Bone marrow (tissue), 2 donors: ENCODE measurements around the gene XPO1.
A peak's percentile ranks its signal among the peaks of the same experiment; 100 is the strongest.
"Not testable (repeated sequence)": the region's sequence is repeated elsewhere in the genome, so short reads cannot be mapped to it uniquely, and the experiment has no call there.

Source experiments
- DNase-seq, 2 donors: peaks; one replicate each; lab custom pipeline; 2025; lab: John Stamatoyannopoulos, UW

XPO1 gene

DNA sequence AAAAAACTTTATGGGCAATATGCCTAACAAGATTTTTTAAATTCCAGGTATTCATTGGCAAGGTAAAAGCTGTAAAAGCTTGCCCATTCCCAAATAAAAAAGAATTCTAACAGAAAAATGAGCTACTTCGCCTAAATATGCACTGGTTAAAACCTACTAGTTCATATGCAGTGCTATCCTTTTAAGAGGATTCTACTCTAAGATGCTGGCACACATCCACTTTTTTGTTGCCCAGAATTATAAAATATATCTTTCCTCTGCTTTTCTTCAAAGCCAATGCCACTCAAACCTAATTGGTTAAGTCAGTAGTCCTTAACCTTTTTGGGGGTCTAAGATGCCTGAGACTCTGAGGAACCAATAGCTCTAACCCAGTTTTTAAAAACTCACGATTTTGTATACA, 3.2 kb downstream of the XPO1 start:
- no peak for DNase-seq

DNA sequence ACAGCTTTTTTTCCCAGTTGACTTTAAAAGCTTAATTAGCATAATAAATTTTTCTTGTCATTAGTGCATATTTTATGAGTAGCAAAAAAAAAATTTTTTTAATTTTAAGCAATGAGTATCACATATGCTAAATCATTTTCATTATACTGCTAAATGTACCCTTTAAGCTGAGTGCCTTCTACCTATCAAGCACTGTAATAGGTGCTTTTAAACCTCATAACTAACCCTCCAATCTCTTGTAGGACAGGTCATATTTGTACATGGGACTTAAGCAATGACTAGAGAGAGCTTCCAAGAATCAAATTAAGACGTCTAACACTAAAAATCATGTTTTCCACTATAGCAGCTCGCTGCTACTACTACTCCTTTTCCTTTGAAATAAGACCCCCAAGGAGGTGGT, 7.4 kb downstream of the XPO1 start:
- DNase-seq: no peak

DNA sequence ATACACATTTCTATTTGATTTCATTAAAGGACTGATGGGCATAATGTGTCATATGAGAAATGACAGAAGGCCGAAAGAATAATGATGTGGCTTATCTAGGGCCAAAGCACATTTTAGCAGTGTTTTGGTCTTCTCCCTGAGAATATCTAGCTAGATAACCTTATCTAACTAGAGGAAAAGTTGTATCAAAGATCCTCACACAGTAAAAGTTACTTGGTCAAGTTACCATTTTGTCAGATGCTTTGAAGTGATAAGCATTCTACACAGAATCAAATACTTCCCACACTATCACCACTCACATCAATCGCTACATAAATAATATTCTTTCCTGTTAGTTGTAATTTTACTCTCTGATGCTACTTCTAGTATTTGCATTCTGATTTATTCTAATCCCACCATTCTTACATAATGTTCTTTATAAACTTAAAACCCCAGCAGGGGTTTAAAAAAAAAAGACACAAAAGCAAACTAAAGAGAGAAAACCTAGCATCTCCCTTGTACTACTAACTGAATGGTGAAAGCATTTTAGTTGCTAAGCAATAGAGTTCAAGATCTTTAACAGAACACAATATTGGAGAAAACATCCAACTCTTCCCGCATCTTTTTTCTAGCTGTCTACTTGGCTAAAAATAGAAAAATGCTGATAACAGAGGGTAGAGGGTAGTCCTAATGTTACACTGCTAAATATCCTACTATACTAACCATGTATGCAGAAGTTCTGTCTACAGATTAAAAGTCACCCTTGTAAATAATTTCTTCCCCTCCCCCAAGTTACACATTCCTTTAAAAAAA, 8.0 kb downstream of the XPO1 start:
- no peak for DNase-seq

DNA sequence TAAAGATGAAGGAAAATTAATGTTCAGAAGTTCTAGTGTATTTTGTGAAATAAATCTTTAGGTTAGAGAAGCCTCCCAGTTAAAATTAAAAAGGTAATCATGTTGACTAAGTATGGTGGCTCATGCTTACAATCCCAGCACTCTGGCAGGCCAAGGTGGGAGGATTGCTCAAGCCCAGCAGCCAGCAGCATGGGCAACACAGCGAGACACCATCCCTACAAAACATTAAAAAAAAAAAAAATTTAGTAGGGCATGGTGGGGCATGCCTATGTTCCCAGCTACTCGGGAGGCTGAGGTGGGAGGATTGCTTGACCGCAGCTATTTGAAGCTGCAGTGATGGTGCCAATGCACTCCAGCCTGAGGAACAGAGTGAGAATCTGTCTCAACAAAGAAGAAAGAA, 17.9 kb downstream of the XPO1 start:
- no peak for DNase-seq

DNA sequence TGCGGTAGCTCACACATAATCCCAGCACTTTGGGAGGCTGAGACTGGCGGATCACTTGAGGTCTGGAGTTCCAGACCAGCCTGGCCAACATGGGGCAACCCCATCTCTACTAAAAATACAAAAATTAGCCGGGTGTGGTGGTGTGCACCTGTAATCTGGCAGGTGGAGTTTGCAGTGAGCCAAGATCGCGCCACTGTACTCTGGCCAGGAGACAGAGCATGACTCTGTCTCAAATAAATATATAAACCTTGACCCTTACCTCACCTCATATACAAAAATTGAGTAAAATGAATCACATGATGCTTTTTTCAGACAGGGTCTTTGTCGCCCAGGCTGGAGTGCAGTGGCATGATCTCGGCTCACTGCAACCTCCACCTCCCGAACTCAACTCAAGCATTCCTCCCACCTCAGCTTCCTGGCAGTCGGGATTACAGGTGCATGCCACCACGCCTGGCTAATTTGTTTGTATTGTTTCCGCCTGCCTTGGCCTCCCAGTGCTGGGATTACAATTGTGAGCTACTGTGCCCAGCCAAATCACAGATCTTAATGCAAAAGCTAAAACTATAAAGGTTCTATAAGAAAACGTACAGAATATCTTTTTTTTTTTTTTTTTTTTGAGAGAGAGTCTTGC, 25.3 kb downstream of the XPO1 start:
- DNase-seq: no peak

DNA sequence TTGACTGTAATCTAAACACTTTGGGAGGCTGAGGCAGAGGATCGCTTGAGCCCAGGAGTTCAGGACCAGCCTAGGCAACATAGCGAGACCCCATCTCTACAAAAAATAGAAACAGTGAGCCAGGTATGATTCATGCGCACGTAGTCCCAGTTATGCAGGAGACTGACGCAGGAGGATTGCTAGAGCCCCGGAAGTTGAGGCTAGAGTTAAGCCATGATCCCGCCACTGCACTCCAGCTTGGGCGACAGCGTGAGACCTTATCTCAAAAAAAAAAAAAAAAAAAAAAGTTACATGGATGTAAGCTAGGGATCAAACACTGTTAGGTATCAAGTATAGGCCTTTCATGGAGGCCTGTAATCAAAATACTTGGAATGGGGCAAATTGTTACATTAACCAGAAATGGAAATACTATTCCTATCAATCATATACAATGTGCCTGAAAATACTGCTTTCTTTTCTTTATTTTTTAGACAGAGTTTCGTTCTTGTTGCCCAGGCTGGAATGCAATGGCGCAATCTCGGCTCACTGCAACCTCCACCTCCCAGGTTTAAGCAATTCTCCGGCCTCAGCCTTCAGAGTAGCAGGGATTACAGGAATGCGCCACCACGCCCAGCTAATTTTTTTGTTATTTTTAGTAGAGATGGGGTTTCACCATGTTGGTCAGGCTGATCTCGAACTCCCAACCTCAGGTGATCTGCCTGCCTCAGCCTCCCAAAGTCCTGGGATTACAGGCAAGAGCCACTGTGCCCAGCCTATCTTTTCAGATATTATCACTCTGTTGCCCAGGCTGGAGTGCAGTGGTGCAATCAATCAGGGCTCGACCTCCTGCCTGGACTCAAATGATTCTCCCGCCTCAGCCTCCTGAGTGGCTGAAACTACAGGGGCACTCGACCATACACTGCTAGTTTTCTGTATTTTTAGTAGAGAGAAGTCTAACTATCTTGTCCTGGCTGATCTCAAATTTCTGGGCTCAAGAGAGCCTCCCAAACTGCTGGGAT, 27.2 kb downstream of the XPO1 start:
- DNase-seq: no peak

DNA sequence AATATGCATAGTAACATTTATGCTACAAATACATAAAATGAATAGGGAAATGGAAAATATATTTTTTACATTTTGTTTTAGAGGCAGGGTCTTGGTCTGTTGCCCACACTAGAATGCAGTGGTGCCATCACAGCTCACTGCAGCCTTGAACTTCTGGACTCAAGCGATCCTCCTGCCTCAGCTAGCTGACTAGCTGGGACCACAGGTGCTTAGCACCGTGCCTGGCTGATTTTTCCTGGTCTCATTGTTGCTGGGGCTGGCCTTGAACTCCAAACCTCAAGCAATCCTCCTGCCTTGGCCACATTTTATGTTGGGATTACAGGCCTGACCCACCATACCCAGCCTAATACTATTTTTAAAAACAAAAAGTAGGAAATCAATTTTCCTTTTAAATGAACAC, 33.2 kb downstream of the XPO1 start:
- DNase-seq: no peak

DNA sequence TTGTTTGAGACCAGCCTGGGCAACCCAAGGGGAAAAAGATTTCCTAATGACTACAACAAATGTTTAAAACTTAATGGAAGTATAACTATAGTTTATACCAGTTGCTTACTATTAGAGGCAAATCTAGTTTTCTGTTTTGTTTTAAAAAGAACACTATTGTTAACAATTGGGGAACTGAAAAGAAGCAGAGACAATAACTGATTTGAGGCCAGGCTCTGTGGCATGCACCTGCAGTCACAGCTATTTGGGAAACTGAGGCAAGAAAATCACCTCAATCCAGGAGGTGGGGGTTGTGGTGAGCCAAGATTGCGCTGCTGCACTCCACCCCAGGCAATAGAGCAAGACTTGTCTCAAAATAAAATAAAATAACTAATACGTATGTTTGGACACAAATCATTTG, 39.1 kb downstream of the XPO1 start:
- no peak for DNase-seq

DNA sequence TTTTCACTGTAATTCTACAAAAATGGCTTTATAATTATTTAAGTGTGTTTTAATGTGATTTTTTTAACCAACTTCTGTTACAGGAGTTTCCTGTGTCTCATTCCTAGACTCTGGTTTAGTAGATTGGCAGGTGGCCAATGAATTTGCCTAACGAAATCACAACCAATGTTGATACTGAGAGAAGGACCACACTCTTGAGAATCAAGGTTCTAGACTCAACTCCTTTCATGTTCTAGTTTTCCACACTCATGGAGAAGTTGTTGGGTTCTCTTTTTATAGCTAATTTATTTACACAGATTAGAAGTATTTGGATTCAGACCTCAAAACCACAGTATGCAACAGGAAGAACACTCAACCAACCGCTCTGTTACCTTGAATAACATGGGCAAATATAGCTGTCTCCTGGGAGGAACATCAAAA, 44.6 kb downstream of the XPO1 start:
- DNase-seq: peak in 1 of 2 donors; percentile 24

DNA sequence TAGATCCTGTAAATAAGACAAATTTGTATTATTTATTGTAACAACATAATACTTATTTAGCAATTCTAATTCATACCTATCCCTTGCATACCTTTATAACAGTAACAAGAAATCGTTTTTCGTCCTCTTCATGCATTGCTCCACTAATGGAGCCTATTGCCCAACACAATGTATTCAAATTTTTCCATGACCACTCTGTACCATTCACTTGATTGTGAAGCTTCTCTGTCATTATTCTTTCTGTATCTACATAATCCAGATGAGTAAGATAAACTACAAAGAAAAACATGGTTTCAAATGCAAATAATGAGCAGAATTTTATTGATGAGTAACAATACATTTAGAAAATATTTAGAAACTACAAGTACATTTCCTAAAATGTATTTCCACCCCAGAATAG, 45.7 kb downstream of the XPO1 start:
- DNase-seq: no peak

DNA sequence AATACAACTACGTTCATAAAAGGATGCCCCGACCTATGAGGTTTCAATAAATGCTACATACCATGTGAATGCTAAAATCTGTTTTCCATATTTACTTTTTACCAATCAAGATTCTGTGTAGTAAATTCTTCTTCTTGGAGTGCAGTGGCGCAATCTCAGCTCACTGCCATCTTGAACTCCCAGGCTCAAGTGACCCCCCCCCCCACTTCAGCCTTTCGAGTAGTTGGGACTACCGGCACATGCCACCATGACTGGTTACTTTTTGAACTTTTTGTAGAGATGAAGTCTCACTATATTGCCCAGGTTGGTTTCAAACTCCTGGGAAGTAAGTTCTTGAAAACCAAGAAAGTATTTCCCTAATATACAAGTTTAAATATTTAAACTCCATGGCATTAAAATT, 52.9 kb downstream of the XPO1 start:
- DNase-seq: no peak

DNA sequence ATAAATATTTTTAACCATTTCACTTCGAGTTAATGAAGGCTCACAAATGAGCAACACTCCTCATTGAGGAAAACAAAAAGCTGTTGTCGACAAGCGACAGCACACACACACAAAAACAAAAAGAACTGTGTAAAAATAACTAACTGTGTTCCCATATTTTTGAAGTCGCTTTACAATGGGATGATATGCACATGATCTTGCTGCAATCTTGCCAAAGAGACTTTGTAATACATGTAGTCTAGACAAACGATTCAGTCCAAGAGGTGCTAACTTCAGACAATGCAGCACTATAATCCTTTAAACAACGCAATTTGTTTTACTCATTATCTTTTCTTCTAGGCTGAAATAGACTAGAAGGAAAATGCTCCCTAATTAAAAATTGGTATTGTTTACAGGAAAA, 60.1 kb downstream of the XPO1 start:
- no peak for DNase-seq

DNA sequence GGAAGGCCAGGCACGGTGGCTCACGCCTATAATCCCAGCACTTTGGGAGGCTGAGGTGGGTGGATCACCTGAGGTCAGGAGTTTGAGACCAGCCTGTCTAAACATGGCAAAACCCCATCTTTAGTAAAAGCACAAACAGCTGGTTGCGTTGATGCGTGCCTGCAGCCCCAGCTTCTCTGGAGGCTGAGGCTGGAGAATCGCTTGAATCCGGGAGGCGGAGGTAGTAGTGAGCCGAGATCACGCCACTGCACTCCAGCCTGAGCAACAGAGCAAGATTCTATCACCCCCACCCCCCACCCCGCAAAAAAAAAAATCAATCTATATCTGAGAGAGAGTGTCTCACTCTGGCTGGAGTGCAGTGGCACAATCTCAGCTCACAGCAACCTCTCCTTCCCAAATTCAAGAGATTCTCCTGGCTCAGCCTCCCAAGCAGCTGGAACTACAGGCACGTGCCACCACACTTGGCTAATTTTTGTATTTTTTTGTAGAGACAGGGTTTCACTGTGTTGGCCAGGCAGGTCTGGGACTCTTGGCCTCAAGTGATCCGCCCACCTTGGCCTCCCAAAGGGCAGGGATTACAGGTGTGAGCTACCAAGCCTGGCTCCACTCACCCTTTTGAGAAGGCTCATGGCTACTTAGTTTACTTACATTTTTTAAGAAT, 61.1 kb downstream of the XPO1 start:
- DNase-seq: not testable (repeated sequence)

DNA sequence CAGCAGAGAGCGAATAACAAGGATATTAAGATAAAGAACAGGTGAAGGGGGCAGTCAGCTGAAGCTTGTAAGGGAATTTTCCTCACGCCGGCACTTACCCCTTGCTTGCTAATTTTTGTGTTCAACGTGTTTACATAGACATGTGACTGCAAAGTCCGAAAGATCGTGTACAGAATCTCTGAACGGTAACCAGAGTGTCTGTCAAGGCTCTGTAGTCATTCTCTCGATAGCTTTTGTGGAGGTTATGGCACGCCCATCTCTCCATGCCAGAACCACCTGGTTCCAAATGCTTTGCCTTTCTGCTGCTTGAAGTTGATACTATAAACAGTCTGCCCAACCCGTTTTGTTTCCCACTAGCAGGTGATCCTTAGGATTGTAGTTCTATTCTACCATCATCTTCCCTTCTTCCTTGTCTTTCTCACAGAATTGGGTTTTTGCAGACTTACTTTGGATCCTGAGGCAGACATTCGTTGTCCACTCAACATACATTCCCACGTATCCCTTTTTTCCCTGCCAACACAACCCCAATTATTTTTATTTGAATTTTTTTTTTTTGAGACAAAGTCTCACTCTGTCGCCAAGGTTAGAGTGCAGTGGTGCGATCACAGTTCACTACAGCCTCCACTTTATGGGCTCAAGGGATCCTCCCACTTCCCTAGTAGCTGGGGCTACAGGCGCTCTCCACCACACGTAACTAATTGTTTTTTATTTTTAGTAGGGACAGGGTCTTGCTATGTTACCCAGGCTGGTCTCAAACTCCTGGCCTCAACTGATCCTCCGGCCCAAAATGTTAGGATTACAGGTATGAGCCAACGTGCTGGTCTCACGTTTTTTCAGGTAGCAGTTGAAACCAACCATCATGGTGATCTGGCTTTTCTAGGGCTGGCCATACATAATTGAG, 66.0 kb downstream of the XPO1 start:
- DNase-seq: peak in 1 of 2 donors; percentile 30

DNA sequence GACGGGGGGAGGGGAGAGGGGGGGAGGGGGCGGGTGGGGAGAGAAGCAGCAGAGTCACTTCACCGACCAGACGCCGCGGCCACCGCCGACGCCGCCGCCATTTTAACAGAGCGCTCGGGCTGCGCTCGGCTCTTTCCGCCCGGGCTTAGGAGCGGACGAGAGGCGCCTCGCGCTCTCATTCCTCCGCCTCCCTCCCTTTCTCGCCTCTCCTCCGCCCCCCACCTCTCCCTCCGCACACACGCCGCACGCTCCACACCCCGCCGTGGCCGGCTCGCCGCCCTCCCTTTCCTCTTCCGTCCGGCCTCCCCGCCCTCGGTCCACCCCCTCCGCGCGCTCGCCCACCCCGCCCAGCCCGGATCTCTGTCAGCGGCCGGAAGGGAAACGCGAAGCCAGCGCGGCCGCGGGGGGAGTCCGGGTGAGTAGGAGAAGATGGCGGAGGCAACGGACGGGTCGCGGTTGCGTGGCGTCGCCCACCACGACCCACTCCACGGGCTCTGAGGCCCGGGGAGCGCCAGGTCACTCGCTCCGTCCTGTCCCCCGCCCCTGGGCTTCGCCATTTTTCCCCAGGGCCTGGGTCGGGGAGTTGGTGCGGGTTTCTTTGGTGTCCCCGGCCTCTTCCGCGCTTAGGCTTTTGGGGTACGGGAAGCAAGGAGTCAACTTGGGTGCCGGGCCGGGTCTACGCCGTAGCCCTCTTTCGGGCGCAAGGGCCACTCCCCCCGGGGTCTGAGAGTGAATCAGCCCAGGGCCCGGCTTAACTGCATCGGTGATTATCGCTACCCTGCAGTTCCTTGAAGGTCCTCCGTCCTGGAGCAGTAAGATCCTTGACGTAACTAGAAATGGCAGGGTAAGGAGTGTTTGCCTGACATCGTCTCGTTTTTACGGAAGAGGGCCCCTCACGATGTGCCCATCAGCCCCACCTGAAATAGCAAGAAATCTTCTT, 66.9 kb downstream of the XPO1 start, which contains the start of gene USP34:
USP34 (minus strand) TSS at position 123 of the 940 bp plus-strand sequence. CDS start 395 bp downstream, outside the sequence.
- peak; percentile 94 to 95 for DNase-seq

DNA sequence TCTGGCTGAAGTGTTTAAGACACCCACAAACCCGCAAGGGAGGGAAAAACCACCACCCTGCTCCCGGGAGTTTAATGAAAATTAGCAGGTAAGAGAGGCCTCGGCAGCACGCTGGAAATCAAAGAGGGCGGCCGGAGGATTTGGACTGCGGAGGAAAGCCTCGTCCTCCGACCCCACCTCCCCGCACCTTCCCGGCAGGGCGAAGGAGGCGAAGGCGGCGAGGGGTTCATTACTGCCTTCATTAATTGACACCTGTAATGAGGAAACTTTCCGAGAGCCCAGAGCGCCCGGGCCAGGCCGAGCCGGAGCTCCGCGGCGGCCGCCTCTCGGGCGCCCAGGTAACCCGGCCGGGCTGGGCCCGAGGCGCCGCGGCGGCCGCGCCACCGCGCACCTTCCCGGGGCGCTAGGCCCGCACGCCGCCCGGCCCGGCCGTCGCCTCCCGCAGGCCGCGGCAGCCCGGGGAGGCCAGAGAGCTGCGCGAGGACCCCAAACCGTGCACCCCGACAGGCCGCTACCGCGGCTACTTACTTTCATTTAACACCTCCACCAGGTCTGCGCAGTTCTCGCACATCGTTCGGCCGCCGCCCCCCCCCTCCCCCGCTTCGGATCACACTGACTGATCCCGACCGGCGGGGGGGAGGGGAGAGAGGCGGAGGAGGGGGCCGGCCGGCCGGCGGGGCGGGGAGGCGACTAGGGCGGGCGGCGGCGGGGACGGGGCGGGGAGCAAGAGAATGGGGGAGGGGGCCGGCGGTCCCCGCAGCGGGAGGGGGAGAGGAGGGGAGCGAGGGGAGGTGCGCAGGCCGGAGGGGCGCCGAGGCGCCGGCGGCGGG, 67.8 kb downstream of the XPO1 start:
- DNase-seq: peak; percentile 50 to 84

DNA sequence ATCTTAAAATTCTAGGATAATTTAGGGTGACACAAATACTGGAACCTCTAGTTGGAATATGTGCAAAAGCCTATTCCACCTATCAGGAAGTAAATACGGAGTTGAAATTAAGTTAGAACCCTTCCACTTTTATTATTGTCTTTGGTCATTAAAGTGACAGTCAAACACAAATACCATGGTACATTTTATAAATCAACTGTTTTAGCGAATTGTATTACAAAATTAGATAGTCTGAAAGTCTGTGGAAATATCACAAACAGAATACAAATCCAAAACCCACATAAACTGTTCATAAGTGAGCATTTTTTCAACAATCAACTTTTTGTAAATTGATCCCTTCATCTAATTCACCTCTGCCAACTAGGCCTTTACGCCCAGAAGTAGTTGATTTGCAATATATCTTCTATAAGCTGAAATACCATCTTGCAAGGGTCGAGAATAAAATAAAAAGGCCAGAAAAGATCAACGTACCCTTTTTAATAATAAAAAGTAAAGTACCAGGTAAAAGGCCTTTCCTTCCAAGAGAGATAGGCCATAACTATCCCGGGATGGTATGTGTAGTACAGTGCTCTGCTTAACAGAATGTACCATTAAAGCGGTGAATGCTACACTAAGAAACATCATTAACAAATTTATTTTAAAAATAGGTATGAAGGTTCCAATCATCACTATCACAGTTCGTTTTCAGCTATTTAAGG, 68.6 kb downstream of the XPO1 start:
- no peak for DNase-seq

DNA sequence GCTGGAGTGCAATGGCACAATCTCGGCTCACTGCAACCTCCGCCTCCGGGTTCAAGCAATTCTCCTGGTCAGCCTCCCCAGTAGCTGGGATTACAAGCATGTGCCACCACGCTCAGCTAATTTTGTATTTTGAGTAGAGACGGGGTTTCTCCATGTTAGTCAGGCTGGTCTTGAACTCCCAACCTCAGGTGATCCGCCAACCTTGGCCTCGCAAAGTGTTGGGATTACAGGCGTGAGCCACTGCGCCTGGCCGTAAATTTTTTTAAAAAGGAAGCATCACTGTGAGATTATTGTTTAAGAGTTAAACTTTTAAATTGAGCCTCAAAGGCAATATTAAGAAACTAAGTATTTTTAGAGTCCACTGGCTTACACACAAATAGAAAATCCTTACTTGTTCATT, 69.9 kb downstream of the XPO1 start:
- DNase-seq: not testable (repeated sequence)
